NCI-H748 (cell line): ENCODE results near the gene TBKBP1.

ENCODE experiments used
- DNase-seq: peaks from one replicate; lab custom pipeline; 2025; ENCODE audit not compliant: unreplicated experiment; lab: John Stamatoyannopoulos, UW

Gene TBKBP1

GRCh38 chr17:47697906-47698711 lies 4.1 kb downstream of the TBKBP1 start:
- DNase-seq = no peak

- peak; percentile 46 for DNase-seq
These were observed 5.0 kb downstream of the TBKBP1 start for GRCh38 chr17:47698749-47699535.

- no peak for DNase-seq
These were observed 5.5 kb downstream of the TBKBP1 start for GRCh38 chr17:47699536-47699840.

GRCh38 chr17:47700471-47701449 lies 6.8 kb downstream of the TBKBP1 start:
- DNase-seq = no peak

- DNase-seq = no peak
These were observed 7.6 kb downstream of the TBKBP1 start for GRCh38 chr17:47701608-47702007.

- DNase-seq = no peak
These were observed 8.5 kb downstream of the TBKBP1 start for GRCh38 chr17:47702391-47702995.

GRCh38 chr17:47703191-47703591 lies 9.2 kb downstream of the TBKBP1 start:
- DNase-seq = no peak

- no peak for DNase-seq
These were observed 9.7 kb downstream of the TBKBP1 start for GRCh38 chr17:47703671-47704070.

GRCh38 chr17:47704116-47704515 lies 10.2 kb downstream of the TBKBP1 start:
- DNase-seq = no peak

- no peak for DNase-seq
These were observed 10.8 kb downstream of the TBKBP1 start for GRCh38 chr17:47704736-47705135.

GRCh38 chr17:47705536-47706530 lies 11.9 kb downstream of the TBKBP1 start:
- no peak for DNase-seq

GRCh38 chr17:47707056-47707804 lies 13.3 kb downstream of the TBKBP1 start:
- no peak for DNase-seq

GRCh38 chr17:47707884-47708283 lies 13.9 kb downstream of the TBKBP1 start:
- no peak for DNase-seq

GRCh38 chr17:47708312-47708863 lies 14.4 kb downstream of the TBKBP1 start:
- no peak for DNase-seq

GRCh38 chr17:47708864-47709541 lies 15.0 kb downstream of the TBKBP1 start:
- no peak for DNase-seq

GRCh38 chr17:47709594-47709993 lies 15.6 kb downstream of the TBKBP1 start:
- DNase-seq = no peak

- DNase-seq = no peak
These were observed 17.6 kb downstream of the TBKBP1 start for GRCh38 chr17:47711366-47712099.
